HG03159 (cell line): Measurements from ENCODE around the gene SH3RF1.
A peak's percentile ranks its signal among the peaks of the same experiment; 100 is the strongest.
"Not testable (repeated sequence)": the region's sequence is repeated elsewhere in the genome, so short reads cannot be mapped to it uniquely, and the experiment has no call there.

Source experiments
- ATAC-seq: cut with Tn5 transposase; IDR thresholded peaks from one replicate; pipeline ENCODE4 v1.9.1; 2021; ENCODE audit warnings: mild to moderate bottlenecking, moderate library complexity; ENCODE audit not compliant: unreplicated experiment

SH3RF1 gene

GRCh38 chr4:169270810-169271691, at the start of gene SH3RF1:
Gene SH3RF1, minus strand, starts transcription at chr4:169270956. Its CDS starts 1,744 bp downstream, at chr4:169269212.
- ATAC-seq: peak; percentile 52

DNA sequence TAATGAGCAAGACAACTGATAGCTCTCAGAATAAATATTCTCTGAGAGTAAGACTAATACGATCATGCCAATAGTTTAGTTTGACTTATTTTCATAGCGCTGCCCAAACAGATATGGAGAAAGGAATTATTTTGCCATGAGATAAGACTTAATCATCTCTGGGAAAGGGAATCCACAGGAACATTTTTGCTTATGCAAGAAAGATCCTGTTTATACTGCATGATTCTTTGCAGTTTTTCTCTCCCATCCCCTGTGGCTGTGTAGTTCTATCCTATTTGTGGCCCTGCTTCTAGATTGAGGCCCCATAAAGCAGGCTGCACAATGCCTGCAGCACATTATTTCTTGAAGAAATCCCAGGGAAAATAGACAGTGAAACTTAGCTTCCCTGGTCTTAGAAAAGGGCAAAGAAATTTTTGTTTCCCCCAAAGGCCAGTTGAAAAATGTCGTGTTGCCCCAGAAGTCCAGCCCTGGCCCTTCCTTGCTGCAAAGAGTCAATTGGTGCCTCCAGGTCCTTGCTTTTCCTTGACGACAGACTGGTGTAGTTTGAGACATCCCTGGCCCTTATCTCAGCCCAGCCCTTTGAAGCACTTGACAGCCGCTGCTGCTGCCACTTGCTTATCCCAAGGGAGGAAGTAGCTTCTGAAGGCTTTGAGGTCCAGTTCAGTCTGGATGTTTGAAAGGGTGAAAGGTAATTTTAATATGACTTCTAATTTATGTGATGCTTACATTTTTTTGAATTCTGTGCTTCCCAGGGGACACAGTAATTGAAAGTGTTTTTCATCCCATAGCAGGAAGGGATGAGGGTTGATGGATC, 45.0 kb upstream of the SH3RF1 start:
- no peak for ATAC-seq

DNA sequence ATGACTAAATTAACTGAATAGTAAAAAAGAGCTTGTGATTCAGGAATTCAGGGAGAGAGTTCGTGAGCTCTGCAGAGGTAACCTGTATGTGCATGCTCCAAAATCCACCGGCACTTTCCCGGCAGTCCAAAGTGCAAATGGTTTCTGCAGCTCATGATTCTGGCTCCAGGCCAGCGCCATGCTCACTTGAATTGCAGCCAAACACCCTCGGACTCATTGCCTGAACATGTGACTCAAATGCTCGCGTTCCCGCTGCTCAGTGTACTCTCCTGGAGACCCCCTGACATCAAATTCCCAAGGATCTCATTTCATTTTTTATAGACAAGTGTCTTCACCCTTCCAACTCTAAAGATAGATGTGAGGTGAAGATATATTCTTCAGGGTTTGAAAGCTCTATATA, 44.1 kb upstream of the SH3RF1 start:
- no peak for ATAC-seq

GRCh38 chr4:169313732-169314131, 43.0 kb upstream of the SH3RF1 start:
- ATAC-seq: no peak

- no peak for ATAC-seq
These were observed 42.1 kb upstream of the SH3RF1 start for GRCh38 chr4:169312690-169313422.

DNA sequence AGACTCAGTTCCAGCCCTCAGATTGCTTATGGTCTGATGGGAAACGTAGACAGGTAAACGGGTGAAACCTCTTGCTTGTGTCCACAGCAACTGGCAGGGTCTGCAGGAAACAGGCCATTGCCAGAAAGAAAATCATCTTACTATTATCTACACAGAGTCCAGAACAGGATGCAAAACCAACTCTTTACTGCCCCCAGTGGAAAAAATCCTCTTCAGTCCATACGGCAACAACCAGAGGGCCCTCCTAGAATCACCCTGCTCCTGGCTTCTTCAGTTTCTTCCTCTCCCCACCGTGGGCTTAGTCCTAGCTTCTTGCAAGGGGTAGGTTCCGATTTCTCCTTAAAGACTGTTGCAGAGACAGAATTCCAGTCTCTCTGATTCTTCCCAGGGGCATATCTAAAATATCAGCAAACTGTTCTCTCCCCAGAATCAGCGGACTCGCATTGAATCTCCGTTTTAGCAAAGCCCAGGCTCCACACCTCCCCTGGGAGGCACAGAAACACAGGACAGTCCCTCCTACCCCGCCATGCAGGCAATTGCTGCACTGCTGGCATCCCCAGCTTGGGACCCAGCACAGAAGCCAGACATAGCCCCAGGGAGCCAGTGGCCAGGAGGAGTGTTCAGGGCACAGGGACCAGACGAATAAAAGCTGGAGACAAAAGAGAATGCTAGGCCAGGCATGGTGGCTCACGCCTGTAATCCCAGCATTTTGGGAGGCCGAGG, 41.0 kb upstream of the SH3RF1 start:
- peak; percentile 82 for ATAC-seq

DNA sequence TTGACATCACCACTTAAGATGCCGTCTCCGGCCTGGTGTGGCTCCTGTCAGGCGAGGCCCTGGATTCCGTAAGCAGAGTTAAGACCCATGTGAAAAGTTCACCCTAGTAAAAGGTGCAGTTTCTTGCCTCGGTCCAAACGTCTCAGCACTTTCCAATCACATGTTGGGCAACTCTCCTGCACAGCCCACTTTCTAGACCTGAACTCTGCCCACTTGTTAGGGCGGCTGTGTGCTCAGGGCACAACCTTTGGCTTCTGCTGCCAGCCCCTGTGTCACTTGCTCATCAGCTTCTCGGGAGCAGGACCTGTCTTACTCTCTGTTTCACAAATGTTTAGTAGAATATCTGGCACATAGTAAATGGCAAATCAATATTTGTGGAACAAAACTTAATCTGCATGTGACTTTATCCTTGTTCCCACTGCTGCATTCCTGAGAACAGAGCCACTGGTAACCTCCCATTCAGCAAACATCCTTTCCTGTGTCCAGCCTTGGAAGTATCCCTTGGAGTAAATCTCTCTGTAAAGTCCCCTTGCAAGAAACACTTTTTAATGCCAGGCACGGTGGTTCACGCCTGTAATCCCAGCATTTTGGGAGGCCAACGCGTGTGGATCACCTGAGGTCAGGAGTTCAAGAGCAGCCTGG, 38.7 kb upstream of the SH3RF1 start:
- ATAC-seq: no peak

DNA sequence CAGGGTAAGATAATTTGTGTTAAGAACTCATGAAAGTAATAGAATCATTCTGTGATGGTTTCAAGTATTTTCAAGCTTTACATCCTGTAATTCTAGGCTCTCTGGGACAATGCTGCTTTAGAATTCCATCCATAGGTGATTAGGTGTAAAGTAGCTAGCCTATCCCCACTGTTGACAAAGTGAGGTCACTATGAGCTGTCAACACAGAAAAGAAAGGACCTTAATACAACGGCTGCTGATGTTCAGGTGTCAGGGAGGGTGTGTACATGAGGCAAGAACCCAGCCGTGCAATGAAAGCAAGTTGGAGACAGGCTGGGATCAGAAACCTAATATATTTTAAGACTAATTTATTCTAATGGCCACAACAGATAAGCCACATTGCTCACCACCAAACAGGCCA, 36.8 kb upstream of the SH3RF1 start:
- no peak for ATAC-seq

DNA sequence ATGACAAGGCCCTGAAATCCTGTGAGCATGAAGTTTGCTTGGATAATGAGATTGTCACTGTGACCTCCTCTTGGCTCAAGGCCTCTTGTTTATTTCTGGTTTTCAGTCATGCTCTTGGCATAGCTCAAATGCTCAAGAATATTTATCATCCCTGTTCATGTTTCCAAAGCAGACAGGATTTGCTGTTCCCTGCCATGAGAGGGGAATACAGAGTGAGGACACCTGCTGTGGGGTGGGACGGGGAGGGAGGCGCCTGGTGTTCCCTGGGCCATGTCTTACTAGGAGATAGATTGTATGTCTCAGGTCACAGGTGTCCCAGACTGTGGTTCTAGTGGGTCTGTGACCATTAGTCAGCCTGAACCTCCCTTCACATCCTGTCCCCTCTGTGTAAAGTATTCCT, 34.9 kb upstream of the SH3RF1 start:
- no peak for ATAC-seq

GRCh38 chr4:169305173-169305572, 34.4 kb upstream of the SH3RF1 start:
- no peak for ATAC-seq

- ATAC-seq: peak; percentile 36
These were observed 25.1 kb upstream of the SH3RF1 start for GRCh38 chr4:169295822-169296221.

GRCh38 chr4:169293343-169294176, 22.8 kb upstream of the SH3RF1 start:
- peak; percentile 90 for ATAC-seq

DNA sequence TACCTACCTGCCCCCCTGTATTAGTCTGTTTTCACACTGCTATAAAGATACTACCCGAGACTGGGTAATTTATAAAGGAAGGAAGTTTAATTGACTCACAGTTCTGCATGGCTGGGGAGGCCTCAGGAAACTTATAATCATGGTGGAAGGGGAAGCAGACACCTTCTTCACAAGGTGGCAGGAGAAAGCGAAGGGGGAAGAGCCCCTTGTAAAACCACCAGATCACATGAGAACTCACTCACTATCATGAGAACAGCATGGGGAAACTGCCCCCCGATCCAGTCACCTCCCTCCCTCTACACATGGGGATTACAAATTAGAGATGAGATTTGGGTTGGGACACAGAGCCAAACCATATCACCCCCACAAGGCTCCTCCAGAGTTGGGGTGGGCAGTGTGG, 17.2 kb upstream of the SH3RF1 start:
- not testable (repeated sequence) for ATAC-seq

GRCh38 chr4:169286562-169287301, 16.0 kb upstream of the SH3RF1 start:
- ATAC-seq: no peak

DNA sequence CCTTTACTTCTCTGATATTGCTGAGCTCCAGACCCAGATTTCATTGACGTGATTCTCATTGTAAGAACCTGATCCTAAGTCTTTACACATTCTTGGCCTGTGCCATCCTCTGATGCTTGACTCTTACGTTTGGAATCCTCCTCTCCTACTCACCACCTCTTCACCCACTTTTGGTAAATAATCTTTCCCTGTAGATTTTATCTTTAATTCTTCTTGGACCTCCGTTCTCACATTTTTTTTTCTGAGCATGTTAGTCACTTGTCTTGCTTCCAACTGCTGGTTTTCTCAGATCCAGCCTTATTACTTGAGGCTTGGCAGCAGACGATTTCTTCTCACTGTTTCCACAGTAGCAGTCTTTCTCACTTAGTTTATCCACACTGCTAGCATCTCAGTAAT, 12.4 kb upstream of the SH3RF1 start:
- no peak for ATAC-seq

DNA sequence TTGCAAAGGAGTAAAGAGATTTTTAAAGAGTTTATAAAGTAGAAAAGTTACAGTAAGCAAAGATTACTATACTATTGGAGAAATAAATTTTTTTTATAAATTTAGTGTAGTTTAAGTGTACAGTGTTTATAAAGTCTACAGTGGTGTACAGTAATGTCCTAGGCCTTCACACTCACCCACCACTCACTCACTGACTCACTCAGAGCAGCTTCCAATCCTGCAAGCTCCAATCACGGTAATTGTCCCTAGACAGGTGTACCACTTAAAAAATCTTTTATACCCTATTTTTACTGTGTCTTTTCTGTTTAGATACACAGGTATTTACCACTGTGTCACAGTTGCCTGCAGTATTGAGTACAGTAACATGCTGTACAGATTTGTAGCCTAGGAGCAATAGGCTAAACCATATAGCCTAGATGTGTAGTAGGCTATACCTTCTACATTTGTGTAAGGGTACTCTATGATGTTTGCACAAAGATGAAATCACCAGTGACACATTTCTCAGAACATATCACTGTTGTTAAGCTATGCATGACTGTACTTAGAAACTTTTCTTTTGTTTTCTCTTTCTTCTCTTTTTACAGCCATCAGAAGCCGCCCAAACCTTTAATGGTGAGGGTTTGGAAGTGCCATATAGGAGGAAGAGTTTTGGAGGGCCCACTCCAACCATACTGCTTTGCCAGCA, 11.8 kb upstream of the SH3RF1 start:
- ATAC-seq: no peak

DNA sequence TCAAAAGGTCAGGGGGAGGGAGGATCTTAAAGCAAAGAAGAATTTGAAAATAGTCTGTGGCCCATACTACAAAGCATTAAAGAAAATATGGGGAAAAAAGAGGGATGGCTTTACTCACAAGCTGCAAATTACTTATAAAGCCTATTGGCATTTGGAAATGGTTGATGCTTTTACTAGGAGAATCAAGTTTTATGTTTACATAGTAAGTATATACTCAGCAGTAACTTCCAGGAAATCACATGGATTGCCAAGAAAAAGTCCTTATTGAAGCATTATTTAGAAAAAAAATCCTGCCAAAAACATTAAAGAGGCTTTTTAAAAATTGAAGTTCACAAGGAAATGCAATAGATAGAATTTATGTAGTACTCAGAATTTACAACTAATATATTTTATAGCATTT, 8.4 kb upstream of the SH3RF1 start:
- no peak for ATAC-seq

DNA sequence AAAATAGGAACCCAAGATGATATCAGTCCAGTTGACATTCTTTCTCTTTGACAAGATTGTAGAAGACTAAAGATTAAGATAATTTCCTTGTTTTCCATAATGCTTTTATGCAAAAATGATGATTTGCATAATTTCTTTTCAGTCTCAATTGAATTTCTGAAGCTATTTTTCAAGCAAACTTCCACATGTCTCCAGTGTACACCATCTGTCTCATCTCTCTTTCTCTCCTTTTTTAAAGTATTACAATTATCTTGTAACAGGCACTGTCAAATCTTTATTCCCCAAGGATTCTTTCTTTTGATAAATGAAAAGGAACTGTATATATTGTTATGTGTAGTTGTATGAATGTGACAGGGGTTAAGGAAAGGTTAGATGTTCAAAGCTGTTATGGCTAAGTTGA, 7.9 kb upstream of the SH3RF1 start:
- no peak for ATAC-seq
